Neural progenitor cell (in vitro differentiated cells): Measurements from ENCODE around the gene FAM219B.

Experiments
- EZH2 ChIP-seq: fragments of 200-600 bp; sonication (generic); IDR thresholded peaks from 2 replicates; pipeline ENCODE4 v1.6.1; 2017; ENCODE audit warnings: antibody characterized with exemption, mild to moderate bottlenecking, moderate library complexity
- EZH2phosphoT487 ChIP-seq: fragments of 200-600 bp; sonication (generic); IDR thresholded peaks from 2 replicates; pipeline ENCODE4 v1.6.1; 2017; ENCODE audit warnings: antibody characterized with exemption
- TF ChIP-seq, protein P1 (sequence below): fragments of 200-600 bp; sonication (generic); IDR thresholded peaks from 2 replicates; pipeline ENCODE4 v1.5.1; 2017; ENCODE audit warnings: antibody characterized with exemption, mild to moderate bottlenecking

DNA sequence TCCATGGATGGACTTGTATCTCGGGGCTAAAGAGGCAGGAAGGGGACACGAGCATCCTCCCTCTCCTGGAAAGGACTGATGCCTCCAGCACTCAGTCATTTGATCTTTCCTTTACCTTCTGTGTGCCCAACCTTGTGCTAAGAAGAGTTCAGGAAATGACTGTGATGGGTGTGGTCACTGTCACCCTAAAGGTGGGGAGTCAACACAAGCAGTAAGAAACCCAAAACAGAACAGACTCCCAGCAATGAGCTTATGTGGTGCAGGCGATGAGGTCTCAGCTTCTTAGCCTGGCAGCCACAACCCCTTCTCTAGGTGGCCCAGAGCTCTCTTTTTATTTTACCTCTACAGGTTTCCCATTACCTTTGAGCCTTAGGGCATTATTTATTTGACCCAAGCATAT, 13.0 kb downstream of the FAM219B start:
- TF ChIP-seq, protein P1, sequence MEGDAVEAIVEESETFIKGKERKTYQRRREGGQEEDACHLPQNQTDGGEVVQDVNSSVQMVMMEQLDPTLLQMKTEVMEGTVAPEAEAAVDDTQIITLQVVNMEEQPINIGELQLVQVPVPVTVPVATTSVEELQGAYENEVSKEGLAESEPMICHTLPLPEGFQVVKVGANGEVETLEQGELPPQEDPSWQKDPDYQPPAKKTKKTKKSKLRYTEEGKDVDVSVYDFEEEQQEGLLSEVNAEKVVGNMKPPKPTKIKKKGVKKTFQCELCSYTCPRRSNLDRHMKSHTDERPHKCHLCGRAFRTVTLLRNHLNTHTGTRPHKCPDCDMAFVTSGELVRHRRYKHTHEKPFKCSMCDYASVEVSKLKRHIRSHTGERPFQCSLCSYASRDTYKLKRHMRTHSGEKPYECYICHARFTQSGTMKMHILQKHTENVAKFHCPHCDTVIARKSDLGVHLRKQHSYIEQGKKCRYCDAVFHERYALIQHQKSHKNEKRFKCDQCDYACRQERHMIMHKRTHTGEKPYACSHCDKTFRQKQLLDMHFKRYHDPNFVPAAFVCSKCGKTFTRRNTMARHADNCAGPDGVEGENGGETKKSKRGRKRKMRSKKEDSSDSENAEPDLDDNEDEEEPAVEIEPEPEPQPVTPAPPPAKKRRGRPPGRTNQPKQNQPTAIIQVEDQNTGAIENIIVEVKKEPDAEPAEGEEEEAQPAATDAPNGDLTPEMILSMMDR = no peak
- TF ChIP-seq EZH2 (no peak), EZH2phosphoT487 (no peak)
